Esophagus muscularis mucosa (tissue), 4 donors: ENCODE measurements around the gene GPR84.

Source experiments
- EP300 ChIP-seq: sonication (generic); formaldehyde crosslinking; IDR thresholded peaks from one replicate; pipeline ENCODE4 v1.6.1; 2017; ENCODE audit warnings: antibody characterized with exemption
- POLR2A ChIP-seq: fragments of 450-650 bp; IDR thresholded peaks from one replicate; pipeline ENCODE4 v1.6.1; 2017; ENCODE audit warnings: antibody characterized with exemption, moderate library complexity, mild to moderate bottlenecking, low read depth
- POLR2AphosphoS5 ChIP-seq, 2 donors: sonication (generic); formaldehyde crosslinking; IDR thresholded peaks; one replicate each; pipeline ENCODE4 v1.6.1; 2017; ENCODE audit warnings: antibody characterized with exemption in 2 of 2
- TF ChIP-seq, protein P1 (sequence below), 3 experiments: fragments of 200-600 bp in 2 of 3; fragments of 450-650 bp in 1 of 3; sonication (generic) in 2 of 3; IDR thresholded peaks; one replicate each; pipeline ENCODE4 v1.5.1; 2017 to 2019; ENCODE audit warnings: antibody characterized with exemption in 3 of 3, mild to moderate bottlenecking in 2 of 3, moderate library complexity in 1 of 3

DNA sequence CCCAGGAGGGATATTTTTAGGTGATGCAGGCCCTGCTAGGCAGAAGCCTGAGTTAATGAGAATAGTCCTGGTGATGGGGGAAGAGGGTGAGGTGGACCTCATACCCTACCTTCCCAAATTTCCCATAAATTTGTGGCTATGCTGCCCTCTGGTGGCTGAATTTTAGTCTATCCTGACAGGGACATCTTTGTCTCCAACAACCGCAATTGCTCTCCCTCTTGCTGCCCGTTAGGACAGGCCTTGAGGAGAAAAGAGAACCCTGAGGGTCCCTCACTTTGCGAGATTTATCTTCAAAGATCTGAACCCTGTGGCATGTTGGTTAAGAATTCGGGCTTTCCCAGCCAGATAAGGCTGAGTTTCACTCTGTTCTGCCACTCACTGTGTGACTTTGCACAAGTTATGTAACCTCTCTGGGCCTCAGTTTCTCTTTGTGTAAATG, 30.0 kb upstream of the GPR84 start:
- TF ChIP-seq EP300, result no peak
- TF ChIP-seq, protein P1, sequence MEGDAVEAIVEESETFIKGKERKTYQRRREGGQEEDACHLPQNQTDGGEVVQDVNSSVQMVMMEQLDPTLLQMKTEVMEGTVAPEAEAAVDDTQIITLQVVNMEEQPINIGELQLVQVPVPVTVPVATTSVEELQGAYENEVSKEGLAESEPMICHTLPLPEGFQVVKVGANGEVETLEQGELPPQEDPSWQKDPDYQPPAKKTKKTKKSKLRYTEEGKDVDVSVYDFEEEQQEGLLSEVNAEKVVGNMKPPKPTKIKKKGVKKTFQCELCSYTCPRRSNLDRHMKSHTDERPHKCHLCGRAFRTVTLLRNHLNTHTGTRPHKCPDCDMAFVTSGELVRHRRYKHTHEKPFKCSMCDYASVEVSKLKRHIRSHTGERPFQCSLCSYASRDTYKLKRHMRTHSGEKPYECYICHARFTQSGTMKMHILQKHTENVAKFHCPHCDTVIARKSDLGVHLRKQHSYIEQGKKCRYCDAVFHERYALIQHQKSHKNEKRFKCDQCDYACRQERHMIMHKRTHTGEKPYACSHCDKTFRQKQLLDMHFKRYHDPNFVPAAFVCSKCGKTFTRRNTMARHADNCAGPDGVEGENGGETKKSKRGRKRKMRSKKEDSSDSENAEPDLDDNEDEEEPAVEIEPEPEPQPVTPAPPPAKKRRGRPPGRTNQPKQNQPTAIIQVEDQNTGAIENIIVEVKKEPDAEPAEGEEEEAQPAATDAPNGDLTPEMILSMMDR (IDR thresholded peaks at IDR 0.05), result peak; percentile 53 to 76 (median 54)
- TF ChIP-seq POLR2AphosphoS5 (IDR thresholded peaks at IDR 0.05), result peak in 1 of 2 donors; percentile 23
- no peak for TF ChIP-seq POLR2A
